PC-3 (cell line): ENCODE data around the gene TMEM14C.

Source experiments
- EZH2 ChIP-seq: fragments of 300-600 bp; sonication (generic); IDR thresholded peaks from one replicate; pipeline ENCODE4 v1.6.1; 2017; ENCODE audit warnings: antibody characterized with exemption, mild to moderate bottlenecking, low read length; ENCODE audit not compliant: unreplicated experiment
- TF ChIP-seq, protein P1 (sequence below): fragments of 300-600 bp; sonication (generic); conservative IDR thresholded peaks from 2 replicates; pipeline ENCODE4 v1.5.1; 2017; ENCODE audit warnings: antibody characterized with exemption, low read depth, mild to moderate bottlenecking, low read length

DNA sequence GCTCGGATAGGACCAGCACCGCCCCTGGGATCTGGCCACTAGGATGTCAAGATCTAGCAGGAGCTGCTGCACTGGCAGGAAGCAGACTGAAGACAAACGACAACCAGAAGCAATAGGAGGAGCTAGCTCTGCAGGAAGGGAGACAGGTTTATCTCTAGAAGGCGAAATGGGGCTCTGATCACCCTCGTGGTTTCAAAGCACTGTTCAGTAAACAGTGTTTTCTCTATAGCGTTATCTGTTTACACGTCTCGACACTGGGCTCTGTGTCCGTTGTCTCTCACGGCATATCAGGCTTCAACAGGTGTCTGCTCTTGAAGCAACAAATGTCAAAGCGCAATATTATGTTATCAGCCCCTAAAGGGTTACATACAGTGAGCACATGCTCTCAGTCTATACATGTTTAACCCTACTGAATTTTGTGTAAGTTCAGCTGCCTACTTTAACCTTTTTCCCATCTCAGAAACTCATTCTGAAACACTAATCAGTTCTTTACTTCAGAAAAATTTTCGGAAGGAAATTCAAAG is 48.6 kb downstream of the TMEM14C start:
- TF ChIP-seq, protein P1, sequence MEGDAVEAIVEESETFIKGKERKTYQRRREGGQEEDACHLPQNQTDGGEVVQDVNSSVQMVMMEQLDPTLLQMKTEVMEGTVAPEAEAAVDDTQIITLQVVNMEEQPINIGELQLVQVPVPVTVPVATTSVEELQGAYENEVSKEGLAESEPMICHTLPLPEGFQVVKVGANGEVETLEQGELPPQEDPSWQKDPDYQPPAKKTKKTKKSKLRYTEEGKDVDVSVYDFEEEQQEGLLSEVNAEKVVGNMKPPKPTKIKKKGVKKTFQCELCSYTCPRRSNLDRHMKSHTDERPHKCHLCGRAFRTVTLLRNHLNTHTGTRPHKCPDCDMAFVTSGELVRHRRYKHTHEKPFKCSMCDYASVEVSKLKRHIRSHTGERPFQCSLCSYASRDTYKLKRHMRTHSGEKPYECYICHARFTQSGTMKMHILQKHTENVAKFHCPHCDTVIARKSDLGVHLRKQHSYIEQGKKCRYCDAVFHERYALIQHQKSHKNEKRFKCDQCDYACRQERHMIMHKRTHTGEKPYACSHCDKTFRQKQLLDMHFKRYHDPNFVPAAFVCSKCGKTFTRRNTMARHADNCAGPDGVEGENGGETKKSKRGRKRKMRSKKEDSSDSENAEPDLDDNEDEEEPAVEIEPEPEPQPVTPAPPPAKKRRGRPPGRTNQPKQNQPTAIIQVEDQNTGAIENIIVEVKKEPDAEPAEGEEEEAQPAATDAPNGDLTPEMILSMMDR, result no peak
- no peak for TF ChIP-seq EZH2
